ENCODE results near the gene CHDH.

CHDH gene

DNA sequence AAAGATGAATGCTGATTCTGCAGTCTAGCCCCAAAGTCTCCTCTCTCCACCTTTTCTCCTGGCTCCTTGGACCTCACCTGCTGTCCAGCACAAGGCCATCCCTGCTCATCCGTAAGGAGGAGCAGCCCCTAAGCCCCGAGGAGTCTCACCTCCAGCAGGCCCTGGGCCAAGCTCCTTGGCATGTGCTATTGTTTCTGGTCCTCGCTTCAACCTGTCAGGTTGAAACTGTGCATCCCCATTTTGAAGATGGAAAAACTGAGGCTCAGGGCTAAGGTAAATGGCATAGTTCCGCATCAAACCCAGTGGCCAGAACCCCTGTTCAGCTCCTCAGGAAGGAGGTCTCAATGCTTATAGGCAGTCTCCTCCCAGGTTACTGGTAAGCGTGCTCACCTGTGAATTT is 26.1 kb downstream of the CHDH start:
- Histone ChIP-seq H3K9ac (ENCODE audit: low read length) (no peak overlapping the region), H3K27me3 (ENCODE audit: low read length) (no peaks in the 10 kb centered on the region), H3K79me2 (ENCODE audit: insufficient read depth, low read length) (no peaks in the 10 kb centered on the region; the same call in 1 of the 2 replicates), H3K36me3 (ENCODE audit: low read length) (0 out of 2 replicates have a peak, but pooled peaks cover 2% of the 10 kb centered on the region), H3K4me3 (ENCODE audit: insufficient read depth, low read length, poor library complexity, severe bottlenecking) (no peak overlapping the region), H3F3A (ENCODE audit: insufficient read depth) (no peaks in the 10 kb centered on the region), H3K9me2 (replicated peaks; ENCODE audit: insufficient read depth, low read length) (no peaks in the 10 kb centered on the region), H3K27ac (ENCODE audit: low read depth, low read length) (no peak overlapping the region), H3K9me3 (ENCODE audit: insufficient read depth, low read length) (no peaks in the 10 kb centered on the region), H4K20me1 (ENCODE audit: low read depth, low read length) (no peaks in the 10 kb centered on the region), H3K4me2 (ENCODE audit: low read depth, low read length, poor library complexity, severe bottlenecking) (no peak overlapping the region), H2AFZ (ENCODE audit: low read depth, low read length, severe bottlenecking) (no peak overlapping the region)
- TF ChIP-seq EZH2phosphoT487 (conservative IDR thresholded peaks at IDR 0.05; ENCODE audit: low read length) (no peak), CTCF (IDR thresholded peaks at IDR 0.05; ENCODE audit: insufficient read depth, low read length, poor library complexity, severe bottlenecking) (no peak)

- Histone ChIP-seq H4K20me1 (ENCODE audit: low read depth, low read length) (no peaks in the 10 kb centered on the region), H3K27ac (ENCODE audit: low read depth, low read length) (no peak overlapping the region), H3K27me3 (ENCODE audit: low read length) (no peaks in the 10 kb centered on the region), H3K4me3 (ENCODE audit: insufficient read depth, low read length, poor library complexity, severe bottlenecking) (no peak overlapping the region), H3K4me2 (ENCODE audit: low read depth, low read length, poor library complexity, severe bottlenecking) (no peak overlapping the region), H3K9me2 (replicated peaks; ENCODE audit: insufficient read depth, low read length) (no peaks in the 10 kb centered on the region), H3K79me2 (ENCODE audit: insufficient read depth, low read length) (no peaks in the 10 kb centered on the region; the same call in 1 of the 2 replicates), H3K36me3 (ENCODE audit: low read length) (0 out of 2 replicates have a peak, but pooled peaks cover 2% of the 10 kb centered on the region), H2AFZ (ENCODE audit: low read depth, low read length, severe bottlenecking) (no peak overlapping the region), H3K9me3 (ENCODE audit: insufficient read depth, low read length) (no peaks in the 10 kb centered on the region), H3F3A (ENCODE audit: insufficient read depth) (no peaks in the 10 kb centered on the region), H3K9ac (ENCODE audit: low read length) (no peak overlapping the region)
- TF ChIP-seq EZH2phosphoT487 (conservative IDR thresholded peaks at IDR 0.05; ENCODE audit: low read length) (no peak), CTCF (IDR thresholded peaks at IDR 0.05; ENCODE audit: insufficient read depth, low read length, poor library complexity, severe bottlenecking) (no peak)
These were observed 26.9 kb downstream of the CHDH start for GRCh38 chr3:53819163-53819868.

DNA sequence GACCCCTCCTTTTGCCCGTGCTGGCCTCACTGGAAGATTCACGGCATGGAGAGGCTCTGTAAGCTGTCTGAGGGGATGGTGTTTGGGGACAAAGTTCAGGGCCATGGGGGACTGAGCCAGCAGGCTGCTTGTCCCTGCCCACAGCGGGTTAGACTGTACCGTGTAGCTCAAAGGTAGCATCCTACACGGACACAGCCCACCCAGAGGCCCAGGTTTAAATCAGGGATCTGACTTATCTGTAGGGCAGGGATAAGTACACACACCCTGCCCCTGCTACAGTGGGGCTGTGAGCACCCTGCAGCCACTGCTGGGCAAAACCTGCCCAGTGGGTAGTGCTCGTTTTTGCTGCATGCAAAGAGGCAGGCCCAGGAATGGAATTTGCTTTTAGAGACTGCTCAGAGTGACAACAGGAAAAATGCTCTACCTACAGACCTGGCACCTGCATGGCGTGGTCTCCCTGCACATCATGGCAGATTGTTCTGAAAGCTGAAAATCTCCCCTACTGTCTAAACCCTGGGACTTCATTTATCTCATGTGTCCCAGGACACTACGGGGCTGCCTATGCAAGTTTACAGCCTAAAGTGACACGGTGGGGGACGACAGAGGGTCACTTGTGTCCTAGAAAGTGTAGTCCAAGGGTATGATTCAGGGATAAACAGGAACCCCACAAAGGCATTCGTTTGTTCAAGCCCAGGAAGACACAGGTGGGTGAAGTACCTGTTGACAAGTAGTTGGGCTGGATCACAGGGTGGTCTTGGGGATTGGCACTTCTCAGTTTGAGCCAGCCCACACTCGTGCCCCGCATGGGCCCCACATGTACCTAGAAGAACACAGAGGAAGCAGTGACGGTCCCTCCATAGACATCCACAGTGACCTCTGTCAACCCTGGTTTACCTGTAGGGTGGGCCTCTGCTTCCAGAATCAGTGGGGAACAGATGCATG is 27.7 kb downstream of the CHDH start:
- Histone ChIP-seq H3K79me2 (ENCODE audit: insufficient read depth, low read length) (no peaks in the 10 kb centered on the region), H3K27me3 (ENCODE audit: low read length) (no peaks in the 10 kb centered on the region), H3K9me2 (replicated peaks; ENCODE audit: insufficient read depth, low read length) (no peaks in the 10 kb centered on the region), H3K27ac (ENCODE audit: low read depth, low read length) (no peak overlapping the region), H3K9me3 (ENCODE audit: insufficient read depth, low read length) (no peaks in the 10 kb centered on the region), H3K4me2 (ENCODE audit: low read depth, low read length, poor library complexity, severe bottlenecking) (no peak overlapping the region), H3K36me3 (ENCODE audit: low read length) (0 out of 2 replicates have a peak, but pooled peaks cover 2% of the 10 kb centered on the region), H3K9ac (ENCODE audit: low read length) (no peak overlapping the region), H4K20me1 (ENCODE audit: low read depth, low read length) (no peaks in the 10 kb centered on the region), H3K4me3 (ENCODE audit: insufficient read depth, low read length, poor library complexity, severe bottlenecking) (no peak overlapping the region), H2AFZ (ENCODE audit: low read depth, low read length, severe bottlenecking) (no peak overlapping the region), H3F3A (ENCODE audit: insufficient read depth) (no peaks in the 10 kb centered on the region)
- TF ChIP-seq EZH2phosphoT487 (conservative IDR thresholded peaks at IDR 0.05; ENCODE audit: low read length) (no peak), CTCF (IDR thresholded peaks at IDR 0.05; ENCODE audit: insufficient read depth, low read length, poor library complexity, severe bottlenecking) (no peak)
